Effector memory CD8-positive, alpha-beta T cell (primary cell): ENCODE data around the gene TUSC2.

Source experiments
- ATAC-seq: fragments of 150-1000 bp; cut with Tn5 transposase; replicated peaks from 2 replicates; pipeline ENCODE4 v1.10.0; 2021; ENCODE audit warnings: mild to moderate bottlenecking, moderate library complexity
- DNase-seq, 3 experiments: peaks; one replicate each; pipeline ENCODE4 v3.0.0; 2021
- H3K27ac Mint-ChIP-seq, 2 donors: one replicate each; pipeline ENCODE4 v1.8.0; 2022; ENCODE audit warnings: mild to moderate bottlenecking in 2 of 2, mixed read lengths in 2 of 2, moderate library complexity in 2 of 2
- H3K27me3 Mint-ChIP-seq, 2 donors: one replicate each; pipeline ENCODE4 v1.8.0; 2022; ENCODE audit warnings: mixed read lengths in 2 of 2
- H3K36me3 Mint-ChIP-seq: one replicate; pipeline ENCODE4 v1.8.0; 2022; ENCODE audit warnings: mild to moderate bottlenecking, moderate library complexity, mixed read lengths; ENCODE audit not compliant: insufficient read depth
- H3K4me1 Mint-ChIP-seq, 2 donors: one replicate each; pipeline ENCODE4 v1.8.0; 2022; ENCODE audit warnings: low read depth in 2 of 2, mixed read lengths in 2 of 2
- H3K4me3 Mint-ChIP-seq, 2 donors: one replicate each; pipeline ENCODE4 v1.8.0; 2022; ENCODE audit warnings: mild to moderate bottlenecking in 2 of 2, mixed read lengths in 2 of 2, moderate library complexity in 2 of 2
- H3K9me3 Mint-ChIP-seq, 2 donors: one replicate each; pipeline ENCODE4 v1.8.0; 2022; ENCODE audit warnings: mixed read lengths in 2 of 2
- total RNA-seq, 9 experiments: gene quantifications; one replicate each; lab custom pipeline; 2026; lab: John Stamatoyannopoulos, UW

Gene TUSC2, protein sequence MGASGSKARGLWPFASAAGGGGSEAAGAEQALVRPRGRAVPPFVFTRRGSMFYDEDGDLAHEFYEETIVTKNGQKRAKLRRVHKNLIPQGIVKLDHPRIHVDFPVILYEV
- 12.0 to 36.1 (median 31.0) reads per million in 9 experiments for total RNA-seq

DNA sequence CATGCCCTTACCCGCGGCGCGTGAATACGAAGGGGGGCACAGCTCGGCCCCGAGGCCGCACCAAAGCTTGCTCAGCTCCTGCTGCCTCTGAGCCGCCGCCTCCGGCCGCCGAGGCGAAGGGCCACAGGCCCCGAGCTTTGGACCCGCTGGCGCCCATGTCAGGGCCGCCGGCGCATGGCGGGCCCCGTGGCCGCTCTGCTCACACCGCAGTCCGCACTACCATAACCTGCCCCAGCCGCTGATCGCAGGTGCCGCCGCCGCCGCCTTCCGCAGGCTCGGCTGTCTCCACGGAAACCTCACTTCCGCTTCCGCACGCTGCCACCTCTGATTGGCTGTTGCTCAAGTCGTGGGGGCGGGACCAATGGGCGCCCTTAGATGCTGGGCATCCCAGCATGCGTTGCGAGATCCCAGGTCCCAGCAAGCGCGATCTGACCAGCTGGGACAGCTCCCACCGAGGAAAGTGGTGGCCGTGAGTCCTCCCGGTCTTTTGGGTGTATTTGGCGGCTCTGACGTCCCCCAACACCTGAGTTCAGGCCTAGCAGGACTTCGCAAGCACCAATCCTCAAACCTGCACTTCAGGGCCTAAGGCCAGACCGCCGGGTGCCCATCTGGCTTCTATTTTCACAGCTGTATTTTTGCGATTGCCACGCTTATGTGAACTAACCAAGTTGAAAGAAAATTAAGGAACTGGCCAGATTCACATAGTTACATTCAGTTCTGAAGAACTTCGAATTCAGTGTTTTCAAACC lies at the start of gene TUSC2:
Gene TUSC2, minus strand, starts transcription at position 281 of the 749 bp plus-strand sequence. Its CDS starts 124 bp downstream, at position 157.
- Mint-ChIP-seq H3K36me3 (peaks cover 56% of the 10 kb centered on the region), H3K4me3 (peak within 1 kb of the TSS; percentile 80 to 88)
- DNase-seq = peak; percentile 92

DNA sequence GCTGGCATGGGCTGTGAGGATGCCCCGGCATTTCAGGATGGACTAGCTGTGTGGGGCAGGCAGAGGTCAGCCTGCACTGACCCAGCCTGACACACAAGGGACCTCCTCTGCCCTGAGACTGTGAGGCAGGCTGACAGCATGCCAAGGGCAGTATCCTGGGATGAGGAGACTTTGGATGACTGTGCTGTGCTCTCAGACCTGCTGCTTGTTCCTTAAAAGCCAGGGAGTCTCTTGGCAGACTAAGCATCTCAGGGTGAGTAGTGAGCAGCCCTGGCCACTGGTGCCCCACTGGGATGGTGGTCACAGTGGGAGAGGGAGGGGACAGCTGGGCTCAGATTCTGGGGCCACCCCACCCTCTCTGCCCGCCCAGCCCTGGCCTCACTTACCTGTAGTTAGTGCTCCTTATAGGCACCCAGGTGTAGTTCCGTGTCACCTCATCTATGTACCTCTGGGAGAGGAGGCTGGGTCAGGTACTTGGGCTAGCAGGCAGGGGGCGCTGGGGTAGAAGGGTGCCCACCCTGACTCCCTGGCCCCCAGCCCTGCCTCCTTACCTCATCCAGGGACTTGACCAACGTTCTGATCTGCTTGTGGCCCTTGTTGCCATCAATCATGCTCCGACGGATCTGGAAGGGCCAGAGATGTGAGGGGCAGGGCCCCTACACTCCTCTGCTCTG lies 47.4 kb upstream of the TUSC2 start:
- H3K27ac Mint-ChIP-seq = no peak overlapping the region
- H3K36me3 Mint-ChIP-seq = peaks cover 7% of the 10 kb centered on the region
- ATAC-seq = no peak

More for the DNA sequence above, at the start of gene TUSC2:
- Mint-ChIP-seq H3K4me1 (peaks cover 14 to 24% of the 10 kb centered on the region in 2 donors), H3K27me3 (no peaks in the 10 kb centered on the region), H3K9me3 (no peaks in the 10 kb centered on the region), H3K27ac (peak within 1 kb of the TSS; percentile 84 to 94)
- ATAC-seq = peak; percentile 95

DNA sequence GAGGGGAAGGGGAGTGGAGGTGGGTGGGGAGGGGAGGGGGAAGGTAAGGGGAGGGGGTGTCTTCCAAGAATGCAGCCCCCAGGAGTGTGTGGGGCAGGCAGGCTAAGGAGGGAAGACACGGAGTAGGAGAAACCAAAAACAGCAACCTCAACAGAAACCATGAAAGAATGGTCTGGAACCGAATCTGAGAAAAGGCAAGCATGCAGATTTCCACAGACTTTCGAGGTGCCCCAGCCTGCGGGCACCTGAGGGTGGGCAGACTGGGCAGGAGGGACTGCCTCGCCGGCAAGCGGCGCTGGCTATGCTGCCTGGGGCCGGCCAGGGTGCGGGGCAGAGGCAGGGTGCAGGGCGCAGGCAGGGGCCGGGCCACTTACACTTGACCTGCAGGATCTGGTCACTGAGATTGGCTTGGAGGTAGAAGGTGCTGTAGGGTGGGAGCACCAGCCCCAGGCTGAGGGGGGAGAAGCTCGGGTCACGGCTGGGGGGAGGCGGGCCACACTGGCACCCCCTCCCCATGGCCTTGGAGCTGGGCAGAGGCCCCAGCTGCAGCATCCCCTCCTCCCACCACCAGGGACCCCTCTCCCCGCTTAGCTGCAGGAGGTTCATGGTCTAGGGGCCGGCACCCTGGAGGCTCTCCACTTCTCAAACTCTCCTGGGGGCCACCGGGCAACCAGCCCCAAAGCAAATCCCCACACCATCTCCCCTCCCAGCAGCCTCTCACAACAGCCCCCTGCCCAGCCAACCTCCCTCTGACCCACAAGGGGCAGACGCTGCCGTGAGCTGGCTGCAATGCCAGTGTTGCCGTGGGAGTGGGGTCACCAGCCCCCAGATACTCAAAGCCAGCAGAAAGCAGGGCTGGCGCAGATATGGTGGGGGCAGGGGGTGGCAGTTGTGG lies 46.6 kb upstream of the TUSC2 start:
- DNase-seq = no peak
- no peak overlapping the region for H3K27ac Mint-ChIP-seq
- H3K4me1 Mint-ChIP-seq = peaks cover 4 to 16% of the 10 kb centered on the region in 2 donors

More for the DNA sequence above, 47.4 kb upstream of the TUSC2 start:
- no peak for DNase-seq
- Mint-ChIP-seq H3K9me3 (no peaks in the 10 kb centered on the region), H3K4me1 (peaks cover 4 to 16% of the 10 kb centered on the region in 2 donors), H3K4me3 (no peak overlapping the region), H3K27me3 (no peaks in the 10 kb centered on the region)

DNA sequence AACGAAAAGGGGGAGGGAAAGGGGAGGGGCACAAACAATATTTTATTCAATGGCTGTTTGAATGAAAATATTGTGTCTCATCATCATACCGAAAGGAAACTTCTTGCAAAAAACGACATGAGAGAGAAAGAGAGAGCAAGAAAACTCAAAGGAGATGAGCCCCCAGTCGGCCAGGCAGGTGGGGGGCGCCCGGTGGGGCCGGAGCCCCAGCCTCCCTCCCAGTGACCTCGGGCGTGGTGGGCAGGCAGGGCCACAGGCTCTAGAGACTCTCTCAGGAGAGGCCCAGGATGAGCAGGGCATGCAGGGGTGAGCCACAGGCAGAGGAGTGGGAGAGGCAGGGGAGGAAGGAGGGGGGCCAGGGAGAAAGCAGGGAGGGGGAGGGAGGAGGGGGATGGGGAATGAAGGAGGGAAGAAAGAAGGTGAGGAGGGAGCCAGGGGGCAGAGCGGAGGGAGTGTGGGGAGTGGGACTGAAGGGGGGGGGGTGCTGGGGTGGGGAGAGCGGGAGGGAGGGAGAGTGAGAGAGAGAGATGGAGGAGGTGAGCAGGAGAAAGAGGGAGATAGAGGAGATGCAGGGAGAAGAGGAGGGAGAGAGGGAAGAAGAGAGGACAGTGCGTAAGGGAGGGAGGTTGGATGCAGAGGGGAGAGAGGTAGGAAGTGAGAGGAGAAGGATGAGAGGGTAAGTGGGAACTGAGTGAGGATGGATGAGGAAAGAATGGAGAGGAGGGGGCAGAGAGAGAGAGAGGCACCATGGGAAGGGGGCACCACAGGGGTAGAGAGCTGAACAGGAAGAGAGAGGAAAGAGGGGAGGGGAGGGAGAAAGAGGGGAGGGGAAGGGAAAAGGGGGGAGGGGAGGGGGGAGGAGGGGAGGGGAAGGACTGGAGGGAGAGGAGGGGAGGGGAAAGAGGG lies 45.4 kb upstream of the TUSC2 start:
- Mint-ChIP-seq H3K27me3 (no peaks in the 10 kb centered on the region), H3K9me3 (no peaks in the 10 kb centered on the region), H3K36me3 (peaks cover 9% of the 10 kb centered on the region), H3K27ac (peak overlapping the region; percentile 30 to 44), H3K4me1 (peaks cover 10 to 18% of the 10 kb centered on the region in 2 donors), H3K4me3 (no peak overlapping the region)
- ATAC-seq (no peak), DNase-seq (no peak)

More for the DNA sequence above, 46.6 kb upstream of the TUSC2 start:
- ATAC-seq = no peak
- no peaks in the 10 kb centered on the region for H3K9me3 Mint-ChIP-seq
- no peak overlapping the region for H3K4me3 Mint-ChIP-seq
- H3K27me3 Mint-ChIP-seq = no peaks in the 10 kb centered on the region
- peaks cover 7% of the 10 kb centered on the region for H3K36me3 Mint-ChIP-seq

DNA sequence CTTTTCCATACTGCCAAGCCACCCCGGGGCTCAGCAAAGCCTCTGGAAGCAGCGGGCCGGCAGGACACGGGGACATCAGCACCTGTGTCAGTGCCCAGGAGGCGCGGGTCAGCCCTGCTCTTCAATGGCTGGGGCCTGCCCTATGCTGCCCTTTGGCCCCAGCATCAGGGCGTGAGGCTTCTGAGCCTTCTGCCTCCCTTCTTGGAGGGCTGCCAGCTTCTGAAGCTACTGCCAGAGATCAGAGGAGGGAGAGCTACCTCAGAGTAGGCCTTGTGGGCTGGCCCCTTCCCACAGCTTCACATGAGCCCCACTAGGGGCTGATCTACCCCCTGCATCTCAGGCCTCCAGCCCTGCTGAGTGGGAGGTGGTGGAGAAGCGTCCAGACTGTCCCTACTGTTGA lies 44.3 kb upstream of the TUSC2 start:
- peaks cover 12 to 19% of the 10 kb centered on the region in 2 donors for H3K4me1 Mint-ChIP-seq
- peak overlapping the region in 1 of 2 donors; percentile 15 for H3K27ac Mint-ChIP-seq
- no peak overlapping the region for H3K4me3 Mint-ChIP-seq
- ATAC-seq (no peak), DNase-seq (no peak)
- no peaks in the 10 kb centered on the region for H3K27me3 Mint-ChIP-seq
- H3K36me3 Mint-ChIP-seq = peaks cover 6% of the 10 kb centered on the region
- no peaks in the 10 kb centered on the region for H3K9me3 Mint-ChIP-seq

DNA sequence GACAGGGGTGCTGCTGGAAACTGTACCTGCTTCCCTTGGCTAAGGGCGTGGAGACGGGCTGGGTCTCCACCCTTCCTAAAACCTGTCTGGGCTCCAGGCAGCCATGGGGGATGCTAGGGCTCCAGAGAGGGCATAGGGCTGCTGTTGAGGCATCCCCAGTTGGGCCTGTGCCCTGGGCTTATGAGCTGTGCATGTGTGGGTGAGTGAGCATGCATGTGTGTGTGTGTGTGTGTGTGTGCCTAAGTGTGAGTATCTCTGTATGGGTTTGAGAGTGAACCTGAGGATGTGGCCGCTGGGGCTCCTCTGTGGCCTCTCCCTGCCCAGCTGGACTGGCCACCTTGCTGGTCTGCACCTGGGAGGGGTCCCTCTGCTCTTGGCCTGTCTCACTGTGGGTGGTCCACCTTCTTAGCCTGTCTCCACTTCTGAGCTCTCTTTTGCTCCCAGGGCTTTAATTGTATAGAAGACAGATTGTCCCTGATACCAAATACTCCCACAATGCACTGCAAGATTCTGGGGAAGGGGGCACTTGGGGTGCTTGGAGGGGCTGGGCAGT lies 43.2 kb upstream of the TUSC2 start:
- Mint-ChIP-seq H3K27ac (peak overlapping the region in 1 of 2 donors; percentile 51), H3K27me3 (no peaks in the 10 kb centered on the region), H3K36me3 (peaks cover 6% of the 10 kb centered on the region), H3K9me3 (no peaks in the 10 kb centered on the region), H3K4me1 (peaks cover 16 to 22% of the 10 kb centered on the region in 2 donors), H3K4me3 (no peak overlapping the region)
- no peak for DNase-seq
- no peak for ATAC-seq

DNA sequence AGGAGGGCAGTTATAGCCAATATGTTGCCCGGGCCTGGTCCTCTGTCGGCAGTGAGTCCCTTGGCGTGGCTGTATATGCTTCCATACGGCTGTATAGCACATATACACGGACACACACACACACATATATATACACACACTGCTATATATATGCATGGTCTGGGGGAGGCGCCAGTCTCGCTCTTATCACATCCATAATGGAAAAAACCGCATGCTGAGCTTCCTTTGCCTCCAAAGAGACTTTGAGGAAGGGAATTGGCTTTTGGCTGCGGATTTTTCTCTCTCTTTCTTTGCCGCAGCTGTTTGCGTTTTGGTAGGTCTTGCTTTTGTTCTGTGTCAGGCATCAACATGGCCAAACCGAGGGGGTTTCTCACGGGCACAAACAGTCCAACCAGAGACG lies 42.6 kb upstream of the TUSC2 start:
- Mint-ChIP-seq H3K4me1 (peaks cover 23 to 28% of the 10 kb centered on the region in 2 donors), H3K9me3 (no peaks in the 10 kb centered on the region), H3K36me3 (peaks cover 11% of the 10 kb centered on the region), H3K27me3 (no peaks in the 10 kb centered on the region), H3K27ac (peak overlapping the region in 1 of 2 donors; percentile 51), H3K4me3 (no peak overlapping the region)
- no peak for DNase-seq
- ATAC-seq = no peak

DNA sequence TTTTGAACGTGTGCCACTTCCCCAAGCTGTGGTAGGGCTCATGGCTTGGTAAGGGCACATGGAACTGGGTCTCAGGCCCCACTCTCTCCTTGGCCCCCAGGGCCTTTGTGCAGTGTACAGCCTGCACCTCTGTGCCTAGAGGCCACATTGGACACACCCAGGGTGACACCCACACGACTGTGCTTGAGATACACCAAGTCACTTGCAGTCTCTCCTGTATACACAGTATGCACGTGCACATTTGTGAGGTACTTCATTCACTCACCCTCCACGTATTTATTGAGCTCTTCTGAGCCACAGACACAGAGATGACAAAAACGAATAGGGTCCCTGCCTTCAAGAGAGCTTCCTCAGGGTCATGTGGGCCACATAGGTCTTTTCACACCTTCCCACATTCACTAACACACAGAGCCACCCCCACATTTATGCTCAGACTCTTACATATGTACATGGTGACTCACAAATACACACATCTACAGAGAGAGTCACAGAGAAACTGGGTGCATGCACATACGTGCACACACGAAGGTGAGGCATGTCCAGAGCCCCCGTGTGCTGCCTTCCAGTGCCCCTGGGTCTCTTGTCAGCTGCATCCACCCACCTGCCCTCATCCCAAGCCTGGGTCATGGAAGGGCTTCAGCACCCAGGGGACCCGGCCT lies 41.1 kb upstream of the TUSC2 start:
- Mint-ChIP-seq H3K4me1 (peaks cover 31 to 32% of the 10 kb centered on the region in 2 donors), H3K27me3 (no peaks in the 10 kb centered on the region), H3K27ac (peak overlapping the region in 1 of 2 donors; percentile 9), H3K9me3 (no peaks in the 10 kb centered on the region), H3K36me3 (peaks cover 19% of the 10 kb centered on the region), H3K4me3 (no peak overlapping the region)
- DNase-seq = no peak
- no peak for ATAC-seq

DNA sequence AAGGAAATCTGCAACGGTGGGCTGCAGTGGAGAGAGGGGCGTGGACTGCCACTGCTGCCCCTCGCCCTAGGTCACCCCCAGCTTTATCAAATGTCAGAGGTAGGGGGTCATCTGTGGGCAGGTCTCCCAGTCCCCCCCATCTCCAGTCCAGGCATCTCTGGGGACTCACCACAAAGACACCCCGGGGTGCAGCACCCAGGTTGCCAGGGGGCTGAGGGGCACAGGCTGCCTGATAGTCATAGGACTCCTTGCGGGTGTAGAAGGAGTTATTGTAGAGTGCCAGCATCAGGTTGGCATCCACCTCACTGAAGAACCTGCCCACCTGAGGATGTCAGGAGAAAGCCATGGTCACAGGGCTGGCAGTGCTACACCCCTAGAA lies 37.8 kb upstream of the TUSC2 start:
- Mint-ChIP-seq H3K27ac (peak overlapping the region; percentile 95), H3K4me1 (peaks cover 20 to 29% of the 10 kb centered on the region in 2 donors), H3K36me3 (peaks cover 19% of the 10 kb centered on the region), H3K9me3 (no peaks in the 10 kb centered on the region), H3K4me3 (peak overlapping the region; percentile 87 to 90), H3K27me3 (no peaks in the 10 kb centered on the region)
- DNase-seq (no peak), ATAC-seq (no peak)

DNA sequence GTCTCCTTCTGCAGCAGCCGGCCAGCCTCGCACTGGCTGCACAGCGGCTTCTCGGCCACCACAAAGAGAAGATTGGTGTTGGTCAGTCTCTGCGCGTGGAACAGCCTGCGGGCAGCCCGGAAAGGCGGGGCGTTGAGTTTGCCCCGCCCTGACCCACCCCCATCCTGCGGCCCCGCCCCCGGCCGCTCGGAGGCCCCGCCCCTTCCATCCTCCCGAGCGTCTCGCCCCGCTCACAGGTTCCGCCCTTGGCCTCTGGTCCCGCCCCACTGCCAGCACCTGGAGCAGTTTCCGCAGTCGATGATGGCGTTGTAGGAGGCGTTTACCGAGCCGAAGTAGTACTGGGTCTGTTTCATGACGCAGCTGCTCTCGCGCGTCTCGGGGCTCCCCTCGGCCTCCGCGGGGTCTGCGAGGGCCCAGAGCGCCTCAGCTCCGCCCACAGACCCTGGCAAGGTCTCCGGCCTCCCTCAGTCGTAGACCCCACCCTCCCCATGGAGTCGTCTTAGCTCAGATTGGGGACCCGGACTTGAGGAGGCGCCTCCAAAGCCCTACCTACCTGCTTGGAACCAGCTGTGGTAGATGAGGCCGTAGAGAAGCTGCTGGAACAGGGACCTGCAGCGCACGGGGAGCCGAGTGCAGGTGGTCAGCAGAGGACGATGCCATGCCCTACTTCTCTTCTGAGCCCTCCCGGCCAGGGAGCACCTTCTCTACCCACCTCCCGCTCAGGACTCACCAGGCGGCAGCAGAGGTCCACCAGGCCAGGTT lies 37.2 kb upstream of the TUSC2 start:
- Mint-ChIP-seq H3K4me1 (peaks cover 20 to 29% of the 10 kb centered on the region in 2 donors), H3K27me3 (no peaks in the 10 kb centered on the region), H3K27ac (peak overlapping the region; percentile 95), H3K4me3 (peak overlapping the region; percentile 87 to 90), H3K9me3 (no peaks in the 10 kb centered on the region), H3K36me3 (peaks cover 19% of the 10 kb centered on the region)
- DNase-seq = peak; percentile 90 to 95 (median 91)
- peak; percentile 97 for ATAC-seq

DNA sequence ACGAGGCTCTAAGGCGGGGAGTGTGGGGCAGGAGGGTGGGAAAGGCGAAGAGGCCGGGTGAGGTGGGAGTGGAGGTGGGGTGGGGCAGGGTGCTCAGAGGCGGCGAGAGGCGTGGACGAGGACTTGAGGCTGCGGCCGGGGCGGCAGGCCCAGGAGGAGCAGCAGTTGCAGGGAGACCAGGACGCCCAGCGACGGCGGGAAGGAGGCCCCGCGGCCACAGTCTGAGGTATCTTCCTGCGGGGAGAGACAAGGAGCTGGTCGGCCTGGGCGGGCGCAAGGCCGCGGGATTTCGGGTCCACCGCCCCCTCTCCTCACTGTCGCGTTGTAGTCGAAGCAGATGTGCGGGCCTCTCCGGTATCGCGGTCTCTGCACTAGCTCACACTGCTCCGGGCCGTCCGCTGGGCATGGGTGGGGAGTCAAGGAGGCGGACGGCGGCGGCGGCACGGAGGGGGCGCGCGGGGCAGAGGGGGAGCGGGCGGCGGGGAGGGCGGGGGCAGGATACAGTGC lies 36.6 kb upstream of the TUSC2 start:
- H3K4me3 Mint-ChIP-seq = peak overlapping the region; percentile 87 to 90
- H3K36me3 Mint-ChIP-seq = peaks cover 19% of the 10 kb centered on the region
- no peaks in the 10 kb centered on the region for H3K27me3 Mint-ChIP-seq
- ATAC-seq = peak; percentile 18
- peaks cover 22 to 32% of the 10 kb centered on the region in 2 donors for H3K4me1 Mint-ChIP-seq
- H3K9me3 Mint-ChIP-seq = no peaks in the 10 kb centered on the region
- peak overlapping the region; percentile 95 for H3K27ac Mint-ChIP-seq
- DNase-seq = no peak
